CD4-positive, alpha-beta memory T cell (primary cell): ENCODE data around the gene SAP30. TPM values are rescaled to one million over a fixed set of nuclear protein-coding genes. Genes with fewer than 3 reads are reported as not detected.

ENCODE experiments used
- CTCF ChIA-PET: fragments of 350-600 bp; sonication (Branson Sonifier 250); formaldehyde crosslinking; loops from one replicate; lab custom pipeline; 2021; ENCODE audit warnings: inconsistent platforms; ENCODE audit not compliant: partially characterized antibody; lab: Charles Lee
- POLR2A ChIA-PET: fragments of 350-600 bp; sonication (Branson Sonifier 250); formaldehyde crosslinking; loops from one replicate; lab custom pipeline; 2021; ENCODE audit not compliant: partially characterized antibody; lab: Charles Lee
- DNase-seq, 5 donors: peaks; one replicate each; pipeline versions ENCODE4 v3.0.0 to v3.0.0-alpha.2; 2020 to 2022; ENCODE audit warnings: mixed read lengths in 1 of 5
- H3K27ac ChIP-seq: one replicate; pipeline ENCODE4 v1.7.0; 2013; ENCODE audit warnings: low read depth, low read length
- H3K27me3 ChIP-seq: 2 replicates; pipeline ENCODE4 v1.7.0; 2013; ENCODE audit warnings: mild to moderate bottlenecking, low read length, moderate library complexity; ENCODE audit not compliant: insufficient read depth
- H3K36me3 ChIP-seq: 2 replicates; pipeline ENCODE4 v1.7.0; 2013; ENCODE audit warnings: mild to moderate bottlenecking, low read length, moderate library complexity; ENCODE audit not compliant: insufficient read depth
- H3K4me1 ChIP-seq: 2 replicates; pipeline ENCODE4 v1.7.0; 2013; ENCODE audit warnings: mild to moderate bottlenecking, low read length, moderate library complexity; ENCODE audit not compliant: insufficient read depth
- H3K4me3 ChIP-seq, 2 donors: one replicate each; pipeline ENCODE4 v1.7.0; 2013; ENCODE audit warnings: low read length in 2 of 2, mild to moderate bottlenecking in 1 of 2
- H3K9me3 ChIP-seq, 2 donors: one replicate each; pipeline ENCODE4 v1.7.0; 2013; ENCODE audit warnings: low read length in 2 of 2, control low read depth in 1 of 2; ENCODE audit not compliant: control insufficient read depth in 1 of 2
- H3K27ac Mint-ChIP-seq, 7 donors: one replicate each; pipeline ENCODE4 v1.8.0; 2020 to 2021; ENCODE audit warnings: mixed read lengths in 7 of 7, mild to moderate bottlenecking in 6 of 7, inconsistent platforms in 3 of 7, moderate library complexity in 3 of 7
- H3K27me3 Mint-ChIP-seq, 2 donors: one replicate each; pipeline ENCODE4 v1.8.0; 2020 to 2021; ENCODE audit warnings: mixed read lengths in 2 of 2
- H3K36me3 Mint-ChIP-seq, 2 donors: one replicate each; pipeline ENCODE4 v1.8.0; 2020 to 2021; ENCODE audit warnings: mixed read lengths in 2 of 2, inconsistent platforms in 1 of 2, mild to moderate bottlenecking in 1 of 2
- H3K4me1 Mint-ChIP-seq, 4 donors: one replicate each; pipeline ENCODE4 v1.8.0; 2020 to 2021; ENCODE audit warnings: mixed read lengths in 4 of 4, mild to moderate bottlenecking in 1 of 4
- H3K4me3 Mint-ChIP-seq, 8 donors: one replicate each; pipeline ENCODE4 v1.8.0; 2020 to 2021; ENCODE audit warnings: mixed read lengths in 8 of 8, mild to moderate bottlenecking in 7 of 8, moderate library complexity in 6 of 8, inconsistent platforms in 3 of 8
- H3K9me3 Mint-ChIP-seq, 8 donors: one replicate each; pipeline ENCODE4 v1.8.0; 2020 to 2021; ENCODE audit warnings: mixed read lengths in 8 of 8, mild to moderate bottlenecking in 5 of 8, inconsistent platforms in 3 of 8, moderate library complexity in 1 of 8
- intact Hi-C: fragments of 100-400 bp; cut with micrococcal nuclease; formaldehyde crosslinking; loops from one replicate; pipeline ENCODE4 v1.15.1; 2023
- polyA plus RNA-seq, 2 donors: library from polyadenylated mRNA; unstranded; fragments of 300-500 nt; fragmentation: Illumina TruSeq; gene quantifications; one replicate each; pipeline ENCODE4 v1.2.3, GENCODE V29; 2021
- total RNA-seq, 2 experiments: library from RNA; stranded (reverse); gene quantifications; one replicate each; pipeline ENCODE4 v1.2.3, GENCODE V29; 2021

Gene SAP30
- total and polyA plus RNA-seq, 4 experiments from 2014 or later: 5.6 to 7.1 (median 6.4) TPM

DNA sequence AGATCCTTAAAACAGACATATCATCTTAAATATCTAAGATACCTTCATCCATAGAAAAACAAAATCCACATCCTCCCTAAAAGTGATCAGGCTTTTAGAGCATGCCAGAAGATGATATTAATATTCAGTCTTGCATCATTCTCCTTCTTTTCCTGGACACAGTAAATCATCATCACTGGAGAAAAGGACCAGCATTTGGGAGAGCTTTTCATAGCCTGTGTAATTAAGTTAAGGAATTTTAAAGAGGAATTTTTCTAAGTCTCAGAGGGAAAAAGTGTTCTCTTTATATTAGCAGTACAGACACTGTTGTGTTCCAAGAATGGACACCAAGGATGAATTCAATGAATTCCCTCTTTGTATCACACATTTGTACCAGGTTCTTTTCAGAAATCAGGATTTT is 27.5 kb downstream of the SAP30 start:
- intact Hi-C loops: no loop called here
- no peak overlapping the region for H3K4me3 Mint-ChIP-seq
- H3K4me1 Mint-ChIP-seq: no peaks in the 10 kb centered on the region
- no peak for DNase-seq
- no peaks in the 10 kb centered on the region for H3K27me3 Mint-ChIP-seq
- H3K9me3 Mint-ChIP-seq: no peaks in the 10 kb centered on the region
- POLR2A ChIA-PET: no interaction called here
- H3K9me3 ChIP-seq: no peaks in the 10 kb centered on the region
- no peak overlapping the region for H3K27ac Mint-ChIP-seq
- H3K4me1 ChIP-seq: no peaks in the 10 kb centered on the region
- no peaks in the 10 kb centered on the region for H3K27me3 ChIP-seq
- H3K27ac ChIP-seq: no peak overlapping the region
- peaks cover 0 to 24% of the 10 kb centered on the region in 2 donors for H3K36me3 Mint-ChIP-seq
- no peaks in the 10 kb centered on the region for H3K36me3 ChIP-seq
- CTCF ChIA-PET: interaction anchor here (1.2 to 1.3 kb wide), 2 partner anchors 22 to 78 kb away, joined by 3 read pairs; no protein-coding TSS in a partner anchor
- H3K4me3 ChIP-seq: no peak overlapping the region

DNA sequence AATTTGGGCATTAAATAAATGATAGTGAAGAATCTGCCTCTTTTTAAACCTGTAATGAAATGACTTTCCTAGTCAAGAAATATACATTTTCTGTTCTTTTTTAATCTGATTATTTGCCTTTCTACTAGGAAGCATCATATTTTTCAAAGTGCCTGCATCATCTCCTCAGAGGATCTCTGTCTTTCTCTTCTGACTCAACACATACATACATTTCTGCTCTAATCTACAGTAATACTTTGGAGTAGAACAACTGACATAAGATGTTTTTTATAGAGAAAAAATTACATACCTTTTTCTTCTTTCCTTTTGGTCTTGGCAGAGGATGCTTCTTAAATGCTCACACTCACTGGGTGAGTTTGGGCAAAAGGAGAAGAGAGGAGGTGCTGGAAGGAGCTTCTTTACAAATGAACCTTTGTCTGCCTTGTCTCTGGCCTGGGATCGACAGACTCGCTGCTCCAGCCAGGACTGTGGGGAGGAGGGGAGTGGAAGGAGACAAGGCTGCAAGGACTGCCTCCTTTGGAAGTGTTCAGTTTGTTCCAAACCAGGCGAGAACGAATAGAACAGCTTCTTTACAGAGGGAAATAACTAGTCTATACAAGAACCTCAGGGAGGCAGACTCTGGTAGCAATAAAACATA is 28.1 kb downstream of the SAP30 start, which contains the start of gene SCRG1:
Gene SCRG1, minus strand, starts transcription at position 338 of the 637 bp plus-strand sequence. CDS start 7,702 bp downstream, outside the sequence.
- ChIA-PET CTCF (no interaction called here), POLR2A (no interaction called here)
- intact Hi-C loops: no loop called here
- no peak within 1 kb of the TSS for H3K27ac ChIP-seq
- no peaks in the 10 kb centered on the region for H3K36me3 ChIP-seq
- H3K4me1 Mint-ChIP-seq: no peaks in the 10 kb centered on the region
- no peak for DNase-seq
- H3K36me3 Mint-ChIP-seq: peaks cover 0 to 17% of the 10 kb centered on the region in 2 donors
- no peaks in the 10 kb centered on the region for H3K4me1 ChIP-seq
- no peak within 1 kb of the TSS for H3K27ac Mint-ChIP-seq
- H3K27me3 ChIP-seq: no peaks in the 10 kb centered on the region
- H3K4me3 Mint-ChIP-seq: no peak within 1 kb of the TSS
- H3K9me3 ChIP-seq: no peaks in the 10 kb centered on the region
- no peak within 1 kb of the TSS for H3K4me3 ChIP-seq
- H3K9me3 Mint-ChIP-seq: no peaks in the 10 kb centered on the region
- H3K27me3 Mint-ChIP-seq: no peaks in the 10 kb centered on the region

DNA sequence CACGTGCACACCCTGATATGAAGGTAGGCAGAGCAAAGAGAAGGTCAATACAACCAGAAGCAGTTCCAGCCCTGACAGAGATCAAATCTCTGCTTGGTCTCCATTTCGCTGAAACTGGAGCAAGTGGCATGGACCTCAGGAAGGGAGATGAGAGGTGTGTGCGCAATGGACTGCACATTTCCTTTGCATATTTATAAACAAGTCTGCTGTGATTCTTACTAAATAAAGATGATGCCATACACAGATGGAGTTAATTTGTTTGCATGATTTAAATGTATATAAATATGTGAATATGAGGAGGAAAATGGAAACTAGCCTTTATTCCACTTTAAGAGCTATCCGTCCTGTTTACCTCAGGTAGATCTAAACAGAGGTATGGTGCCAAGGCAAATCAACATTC is 30.3 kb downstream of the SAP30 start:
- ChIA-PET POLR2A (no interaction called here), CTCF (interaction anchor here (1.1 kb wide), 1 partner anchor 19 kb away, joined by 3 read pairs; no protein-coding TSS in a partner anchor)

DNA sequence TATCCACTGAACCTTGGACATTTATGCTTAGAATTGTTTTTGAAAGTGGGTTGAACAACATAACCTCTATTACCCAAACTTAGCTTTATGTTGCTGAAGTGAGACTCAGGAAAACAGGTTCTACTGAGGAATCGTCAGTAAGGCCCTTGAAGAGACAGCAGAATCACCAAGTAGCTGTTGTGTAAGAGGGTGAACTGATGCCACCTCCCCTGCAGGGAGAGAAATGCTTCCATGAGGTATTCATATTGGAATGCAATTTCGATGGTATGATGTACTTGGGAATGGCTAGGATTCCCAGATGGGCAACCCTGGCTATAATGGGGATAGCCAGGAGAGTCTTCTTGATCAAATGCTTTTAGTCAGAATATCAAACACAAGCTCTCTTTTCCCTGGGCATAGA is 32.3 kb downstream of the SAP30 start:
- no peaks in the 10 kb centered on the region for H3K9me3 ChIP-seq
- H3K27ac Mint-ChIP-seq: no peak overlapping the region
- H3K27ac ChIP-seq: no peak overlapping the region
- CTCF ChIA-PET: interaction anchor here (0.9 to 1.8 kb wide), 5 partner anchors 15 to 101 kb away, joined by 3 to 5 read pairs (median 3); no protein-coding TSS in a partner anchor
- no peak overlapping the region for H3K4me3 ChIP-seq
- H3K4me3 Mint-ChIP-seq: no peak overlapping the region
- peaks cover 0 to 2% of the 10 kb centered on the region in 2 donors for H3K36me3 Mint-ChIP-seq
- intact Hi-C loops: no loop called here
- H3K4me1 ChIP-seq: no peaks in the 10 kb centered on the region
- no peaks in the 10 kb centered on the region for H3K27me3 ChIP-seq
- peaks cover 0 to 3% (median 0%) of the 10 kb centered on the region in 4 donors for H3K4me1 Mint-ChIP-seq
- H3K27me3 Mint-ChIP-seq: no peaks in the 10 kb centered on the region
- POLR2A ChIA-PET: interaction anchor here (1.1 kb wide), 1 partner anchor 69 kb away, joined by 4 read pairs; the partner anchor contains the start of gene HMGB2
- DNase-seq: no peak
- H3K36me3 ChIP-seq: no peaks in the 10 kb centered on the region
- H3K9me3 Mint-ChIP-seq: no peaks in the 10 kb centered on the region

More for the DNA sequence above, 30.3 kb downstream of the SAP30 start:
- Histone ChIP-seq H3K9me3 (no peaks in the 10 kb centered on the region), H3K27me3 (no peaks in the 10 kb centered on the region), H3K4me1 (no peaks in the 10 kb centered on the region), H3K36me3 (no peaks in the 10 kb centered on the region), H3K27ac (no peak overlapping the region), H3K4me3 (no peak overlapping the region)
- Mint-ChIP-seq H3K9me3 (no peaks in the 10 kb centered on the region), H3K27me3 (no peaks in the 10 kb centered on the region), H3K27ac (no peak overlapping the region), H3K36me3 (peaks cover 1 to 2% of the 10 kb centered on the region in 2 donors), H3K4me1 (peaks cover 0 to 3% (median 0%) of the 10 kb centered on the region in 4 donors), H3K4me3 (no peak overlapping the region)
- no peak for DNase-seq
- intact Hi-C loops: no loop called here

DNA sequence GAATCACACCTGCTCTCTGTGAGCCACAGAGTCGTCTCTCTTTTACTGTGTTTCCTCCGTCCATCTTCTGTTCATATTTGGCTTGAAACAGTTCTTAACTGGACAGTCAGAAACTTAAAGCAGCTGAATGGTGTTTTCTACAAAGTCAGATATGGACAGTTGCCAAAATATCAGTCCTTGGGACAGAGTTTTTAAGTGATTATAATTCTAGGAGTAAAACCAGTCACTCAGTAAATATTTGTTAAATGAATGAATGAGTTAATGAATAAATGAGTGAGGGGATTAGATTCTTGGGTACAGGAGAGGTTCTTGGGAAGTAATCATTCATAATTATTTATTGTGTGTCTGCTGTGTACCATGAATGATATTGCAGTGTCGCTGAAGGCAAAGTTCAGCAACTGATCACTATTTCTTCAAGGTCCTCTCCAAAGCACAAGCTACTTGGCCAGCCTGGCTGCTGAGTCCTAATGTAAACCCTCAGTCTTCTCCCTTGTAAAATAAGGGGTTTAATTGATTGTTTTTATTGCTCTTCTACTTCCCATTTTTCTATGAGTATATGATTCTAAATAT is 33.6 kb downstream of the SAP30 start:
- H3K4me1 ChIP-seq: no peaks in the 10 kb centered on the region
- CTCF ChIA-PET: interaction anchor here (1.1 to 1.3 kb wide), 2 partner anchors 15 to 74 kb away, joined by 3 read pairs; no protein-coding TSS in a partner anchor

DNA sequence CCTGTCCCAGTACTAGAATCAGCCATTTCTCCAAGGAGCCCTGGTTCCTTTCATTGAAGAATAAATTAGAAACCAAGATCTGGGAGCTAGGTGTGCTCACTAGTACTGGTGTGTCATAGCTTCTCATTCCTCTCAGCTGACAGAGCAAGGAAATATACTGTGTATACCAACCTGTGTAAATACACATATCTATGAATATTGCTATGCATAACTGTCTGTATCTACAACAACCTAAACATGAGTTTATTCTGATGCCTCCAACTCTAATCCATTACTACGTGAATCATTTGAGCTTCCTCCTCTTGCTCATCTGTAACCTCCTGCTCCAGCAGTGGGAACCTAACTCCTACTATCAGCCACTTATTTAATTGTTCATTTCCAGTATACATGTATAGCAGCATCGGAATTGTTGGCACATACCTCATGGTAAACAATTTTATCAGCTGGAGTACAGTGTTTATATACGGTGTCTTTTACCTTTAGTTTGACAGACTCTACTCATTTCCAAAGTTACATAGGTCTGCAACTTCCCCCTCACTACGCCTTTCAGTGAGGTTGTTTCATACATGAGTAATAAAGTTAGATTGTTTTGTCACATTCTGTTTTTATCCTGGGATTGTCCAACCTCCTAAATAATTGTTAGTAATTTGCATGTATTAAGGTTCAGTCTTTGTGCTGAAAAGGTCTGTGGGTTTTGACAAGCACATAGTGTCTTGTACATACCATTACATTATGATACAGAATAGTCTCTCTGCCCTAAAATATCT is 35.3 kb downstream of the SAP30 start:
- H3K4me3 ChIP-seq: no peak overlapping the region
- no peaks in the 10 kb centered on the region for H3K27me3 ChIP-seq
- H3K36me3 ChIP-seq: no peaks in the 10 kb centered on the region
- no peaks in the 10 kb centered on the region for H3K4me1 ChIP-seq
- Mint-ChIP-seq H3K9me3 (no peaks in the 10 kb centered on the region), H3K4me3 (no peak overlapping the region), H3K36me3 (peaks cover 0 to 2% of the 10 kb centered on the region in 2 donors), H3K4me1 (peaks cover 0 to 3% (median 0%) of the 10 kb centered on the region in 4 donors), H3K27me3 (no peaks in the 10 kb centered on the region), H3K27ac (no peak overlapping the region)
- no peak for DNase-seq
- H3K9me3 ChIP-seq: no peaks in the 10 kb centered on the region
- CTCF ChIA-PET: interaction anchor here (1.1 to 1.3 kb wide), 2 partner anchors 10 to 15 kb away, joined by 4 read pairs; no protein-coding TSS in a partner anchor
- H3K27ac ChIP-seq: no peak overlapping the region
- POLR2A ChIA-PET: interaction anchor here (1.0 kb wide), 1 partner anchor 72 kb away, joined by 3 read pairs; the partner anchor contains the start of gene HMGB2
- intact Hi-C loops: no loop called here

More for the DNA sequence above, 33.6 kb downstream of the SAP30 start:
- Mint-ChIP-seq H3K4me1 (peaks cover 0 to 3% (median 0%) of the 10 kb centered on the region in 4 donors), H3K9me3 (no peaks in the 10 kb centered on the region), H3K27me3 (no peaks in the 10 kb centered on the region), H3K4me3 (no peak overlapping the region), H3K27ac (no peak overlapping the region), H3K36me3 (peaks cover 0 to 2% of the 10 kb centered on the region in 2 donors)
- no peaks in the 10 kb centered on the region for H3K36me3 ChIP-seq
- DNase-seq: no peak
- no peak overlapping the region for H3K4me3 ChIP-seq
- POLR2A ChIA-PET: interaction anchor here (1.0 kb wide), 1 partner anchor 70 kb away, joined by 3 read pairs; the partner anchor contains the start of gene HMGB2
- no peaks in the 10 kb centered on the region for H3K9me3 ChIP-seq
- no peaks in the 10 kb centered on the region for H3K27me3 ChIP-seq
- H3K27ac ChIP-seq: no peak overlapping the region
- intact Hi-C loops: no loop called here
